HL-60 (cell line): ENCODE measurements around the gene NDUFC1.

Experiments used
- DNase-seq, 2 experiments: peaks; one replicate each; pipeline ENCODE4 v3.0.0-alpha.2; 2010 to 2020; ENCODE audit warnings: low read depth in 1 of 2, low spot score in 1 of 2
- H3K27ac ChIP-seq: fragments of 250-450 bp; sonication (Bioruptor Pico); replicated peaks from 2 replicates; pipeline ENCODE4 v1.5.1; 2020; ENCODE audit warnings: mild to moderate bottlenecking, moderate library complexity
- H3K27me3 ChIP-seq: fragments of 250-450 bp; sonication (Bioruptor Pico); 2 replicates; pipeline ENCODE4 v1.5.1; 2021; ENCODE audit warnings: mild to moderate bottlenecking, moderate library complexity; ENCODE audit not compliant: insufficient read depth, poor library complexity, severe bottlenecking
- H3K4me3 ChIP-seq: replicated peaks from 2 replicates; pipeline ENCODE4 v1.5.1; 2011; ENCODE audit warnings: mild to moderate bottlenecking, control low read depth, low read length; ENCODE audit not compliant: insufficient read depth
- GABPA ChIP-seq: IDR thresholded peaks from 2 replicates; pipeline ENCODE4 v1.6.1; 2012; ENCODE audit warnings: low read depth
- POLR2AphosphoS5 ChIP-seq: IDR thresholded peaks from 2 replicates; pipeline ENCODE4 v1.6.1; 2012; ENCODE audit warnings: low read depth
- REST ChIP-seq: IDR thresholded peaks from 2 replicates; pipeline ENCODE4 v1.6.1; 2012; ENCODE audit warnings: low read depth; ENCODE audit not compliant: insufficient replicate concordance
- SPI1 ChIP-seq: IDR thresholded peaks from 2 replicates; pipeline ENCODE4 v1.6.1; 2012; ENCODE audit warnings: low read depth, mild to moderate bottlenecking, borderline replicate concordance
- TF ChIP-seq, protein P1 (sequence below): IDR thresholded peaks from one replicate; pipeline ENCODE4 v1.5.1; 2011; ENCODE audit warnings: low read length, control low read depth, inconsistent platforms; ENCODE audit not compliant: insufficient read depth

The NDUFC1 gene

DNA sequence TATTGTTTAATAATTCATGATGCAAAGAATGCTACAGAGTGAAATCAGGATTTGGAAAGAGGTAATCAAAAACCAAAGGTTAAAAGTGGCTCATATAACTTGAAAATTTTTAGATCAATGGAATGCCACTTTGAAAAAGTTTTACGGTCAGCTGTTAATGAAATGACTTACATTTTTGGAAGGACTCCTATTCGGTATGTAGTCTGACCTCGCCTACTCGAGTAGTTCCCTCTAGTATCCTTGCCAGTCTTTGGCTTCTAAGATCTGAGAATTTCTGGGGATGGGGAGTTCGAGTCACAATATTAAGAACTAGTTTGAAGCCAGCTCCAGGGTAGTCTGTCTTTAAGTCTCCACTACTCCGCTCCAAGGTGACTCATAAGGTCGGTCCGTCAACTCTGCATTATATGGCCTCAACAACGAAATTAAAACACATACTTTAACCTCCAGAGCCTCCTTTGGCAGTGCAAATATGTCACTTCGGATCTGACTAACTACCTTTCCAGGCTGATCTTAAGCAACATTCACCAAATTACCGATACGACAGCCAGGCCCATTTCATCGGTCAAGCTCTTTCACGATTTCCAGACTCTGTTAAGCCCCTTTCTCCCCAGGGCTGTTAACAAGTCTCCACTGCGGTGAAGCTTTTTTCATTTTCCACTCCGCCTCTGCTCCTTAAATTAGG is 1.7 kb downstream of the NDUFC1 start:
- Histone ChIP-seq H3K27me3 (no peaks in the 10 kb centered on the region), H3K4me3 (peak overlapping the region; percentile 52), H3K27ac (peak overlapping the region; percentile 96)
- TF ChIP-seq, protein P1, sequence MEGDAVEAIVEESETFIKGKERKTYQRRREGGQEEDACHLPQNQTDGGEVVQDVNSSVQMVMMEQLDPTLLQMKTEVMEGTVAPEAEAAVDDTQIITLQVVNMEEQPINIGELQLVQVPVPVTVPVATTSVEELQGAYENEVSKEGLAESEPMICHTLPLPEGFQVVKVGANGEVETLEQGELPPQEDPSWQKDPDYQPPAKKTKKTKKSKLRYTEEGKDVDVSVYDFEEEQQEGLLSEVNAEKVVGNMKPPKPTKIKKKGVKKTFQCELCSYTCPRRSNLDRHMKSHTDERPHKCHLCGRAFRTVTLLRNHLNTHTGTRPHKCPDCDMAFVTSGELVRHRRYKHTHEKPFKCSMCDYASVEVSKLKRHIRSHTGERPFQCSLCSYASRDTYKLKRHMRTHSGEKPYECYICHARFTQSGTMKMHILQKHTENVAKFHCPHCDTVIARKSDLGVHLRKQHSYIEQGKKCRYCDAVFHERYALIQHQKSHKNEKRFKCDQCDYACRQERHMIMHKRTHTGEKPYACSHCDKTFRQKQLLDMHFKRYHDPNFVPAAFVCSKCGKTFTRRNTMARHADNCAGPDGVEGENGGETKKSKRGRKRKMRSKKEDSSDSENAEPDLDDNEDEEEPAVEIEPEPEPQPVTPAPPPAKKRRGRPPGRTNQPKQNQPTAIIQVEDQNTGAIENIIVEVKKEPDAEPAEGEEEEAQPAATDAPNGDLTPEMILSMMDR, result no peak
- TF ChIP-seq REST (no peak), POLR2AphosphoS5 (no peak), SPI1 (no peak), GABPA (no peak)
- DNase-seq, result peak in 1 of 2 experiments; percentile 28

- TF ChIP-seq SPI1 (no peak), REST (no peak), POLR2AphosphoS5 (no peak), GABPA (no peak)
- TF ChIP-seq, protein P1, result no peak
- no peaks in the 10 kb centered on the region for H3K27me3 ChIP-seq
- peak overlapping the region; percentile 96 for H3K27ac ChIP-seq
- DNase-seq, result no peak
- peak overlapping the region; percentile 52 for H3K4me3 ChIP-seq
Observed at GRCh38 chr4:139299536-139299935, 2.7 kb downstream of the NDUFC1 start.

DNA sequence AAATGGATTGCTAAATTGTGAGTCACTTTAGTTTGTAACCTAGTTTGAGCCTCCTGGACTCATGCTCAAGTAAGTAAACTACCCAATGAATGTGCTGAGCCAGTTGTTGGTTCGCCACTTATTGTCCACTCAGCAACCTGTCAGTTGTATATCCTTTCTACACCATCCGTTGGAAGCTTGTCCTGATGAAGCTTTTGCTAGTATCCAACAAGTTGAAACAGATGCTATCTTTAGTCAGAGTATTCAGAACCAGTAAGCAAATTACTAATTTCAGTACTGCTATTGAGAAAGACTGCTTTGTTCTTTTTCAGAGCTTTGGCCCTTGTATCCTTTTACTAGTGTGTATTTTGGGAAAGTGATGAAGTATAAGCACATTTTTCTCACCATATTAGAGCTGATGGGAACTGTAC is 5.3 kb downstream of the NDUFC1 start:
- TF ChIP-seq GABPA (no peak), REST (no peak), SPI1 (no peak), POLR2AphosphoS5 (no peak)
- TF ChIP-seq, protein P1, result no peak
- Histone ChIP-seq H3K27me3 (no peaks in the 10 kb centered on the region), H3K4me3 (no peak overlapping the region), H3K27ac (no peak overlapping the region)
- DNase-seq, result peak in 1 of 2 experiments; percentile 45
